OCI-LY1 (cell line): ENCODE measurements around the gene BTBD6.

Experiments
- CTCF ChIP-seq: fragments of 200-600 bp; sonication (generic), shearing (Covaris generic); IDR thresholded peaks from 2 replicates; pipeline ENCODE4 v1.5.1; 2017; ENCODE audit warnings: mild to moderate bottlenecking, antibody characterized with exemption, low read length, moderate library complexity, mixed read lengths
- EZH2 ChIP-seq: fragments of 200-600 bp; sonication (generic), shearing (Covaris generic); IDR thresholded peaks from 2 replicates; pipeline ENCODE4 v1.8.0; 2017; ENCODE audit warnings: borderline replicate concordance, mixed run types, mild to moderate bottlenecking, antibody characterized with exemption, low read length, moderate library complexity, mixed read lengths

GRCh38 chr14:105207996-105208737 lies 40.2 kb upstream of the BTBD6 start:
- TF ChIP-seq CTCF (no peak), EZH2 (no peak)
